Stomach (tissue), 4 donors: ENCODE results near the gene ZBTB17.

Experiments used
- POLR2A ChIP-seq, 4 donors: fragments of 450-650 bp; IDR thresholded peaks; one replicate each; pipeline ENCODE4 v1.6.1; 2016; ENCODE audit warnings: antibody characterized with exemption in 4 of 4, control low read depth in 2 of 4, mild to moderate bottlenecking in 1 of 4, moderate library complexity in 1 of 4
- TF ChIP-seq, protein P1 (sequence below), 7 experiments: fragments of 450-650 bp in 4 of 7; fragments of 200-600 bp in 3 of 7; sonication (generic) in 3 of 7; IDR thresholded peaks; one replicate each; pipeline ENCODE4 v1.5.1; 2016 to 2019; ENCODE audit warnings: antibody characterized with exemption in 7 of 7, control low read depth in 2 of 7, mild to moderate bottlenecking in 1 of 7

DNA sequence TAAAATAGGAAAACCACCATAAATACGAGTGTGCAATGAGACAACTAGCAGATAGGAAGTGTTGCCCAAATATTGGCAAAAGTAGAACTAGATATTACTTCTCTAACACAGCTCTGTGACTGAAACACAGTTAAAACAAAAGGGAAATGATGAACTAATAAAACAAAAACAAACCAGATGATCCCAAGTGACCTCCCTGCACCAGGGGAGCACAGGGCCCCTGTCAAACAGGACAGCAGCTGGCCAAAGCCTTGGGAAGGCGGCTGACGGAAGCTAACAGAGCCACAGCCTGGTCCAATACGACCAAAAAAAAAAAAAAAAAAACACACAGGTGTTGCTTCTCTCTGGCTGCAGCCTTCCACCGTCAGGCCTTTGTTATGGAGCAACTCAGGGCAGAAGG, 17.8 kb downstream of the ZBTB17 start:
- TF ChIP-seq, protein P1, sequence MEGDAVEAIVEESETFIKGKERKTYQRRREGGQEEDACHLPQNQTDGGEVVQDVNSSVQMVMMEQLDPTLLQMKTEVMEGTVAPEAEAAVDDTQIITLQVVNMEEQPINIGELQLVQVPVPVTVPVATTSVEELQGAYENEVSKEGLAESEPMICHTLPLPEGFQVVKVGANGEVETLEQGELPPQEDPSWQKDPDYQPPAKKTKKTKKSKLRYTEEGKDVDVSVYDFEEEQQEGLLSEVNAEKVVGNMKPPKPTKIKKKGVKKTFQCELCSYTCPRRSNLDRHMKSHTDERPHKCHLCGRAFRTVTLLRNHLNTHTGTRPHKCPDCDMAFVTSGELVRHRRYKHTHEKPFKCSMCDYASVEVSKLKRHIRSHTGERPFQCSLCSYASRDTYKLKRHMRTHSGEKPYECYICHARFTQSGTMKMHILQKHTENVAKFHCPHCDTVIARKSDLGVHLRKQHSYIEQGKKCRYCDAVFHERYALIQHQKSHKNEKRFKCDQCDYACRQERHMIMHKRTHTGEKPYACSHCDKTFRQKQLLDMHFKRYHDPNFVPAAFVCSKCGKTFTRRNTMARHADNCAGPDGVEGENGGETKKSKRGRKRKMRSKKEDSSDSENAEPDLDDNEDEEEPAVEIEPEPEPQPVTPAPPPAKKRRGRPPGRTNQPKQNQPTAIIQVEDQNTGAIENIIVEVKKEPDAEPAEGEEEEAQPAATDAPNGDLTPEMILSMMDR (IDR thresholded peaks at IDR 0.05) = no peak
- TF ChIP-seq POLR2A (IDR thresholded peaks at IDR 0.05) = no peak
